Common myeloid progenitor, CD34-positive (primary cell): ENCODE results near the gene TM9SF1. TPM values are rescaled to one million over a fixed set of nuclear protein-coding genes. Genes with fewer than 3 reads are reported as not detected.
A peak's percentile ranks its signal among the peaks of the same experiment; 100 is the strongest.

Source experiments
- CTCF ChIA-PET: fragments of 350-600 bp; sonication (Branson Sonifier 250); formaldehyde crosslinking; loops from one replicate; lab custom pipeline; 2021; ENCODE audit warnings: antibody characterized with exemption; lab: Charles Lee
- POLR2A ChIA-PET: fragments of 350-600 bp; sonication (Branson Sonifier 250); formaldehyde crosslinking; loops from one replicate; lab custom pipeline; 2021; ENCODE audit warnings: antibody characterized with exemption; lab: Charles Lee
- DNase-seq, 3 donors: peaks; one replicate each; pipeline versions ENCODE4 v3.0.0 to v3.0.0-alpha.2; 2013
- H3K27ac ChIP-seq, 2 experiments: 1 replicate in 1 of 2; 2 replicates in 1 of 2; pipeline ENCODE4 v1.7.0; 2013; ENCODE audit warnings: inconsistent platforms in 2 of 2, low read length in 2 of 2, mild to moderate bottlenecking in 2 of 2, low read depth in 1 of 2, moderate library complexity in 1 of 2; ENCODE audit not compliant: severe bottlenecking in 2 of 2, insufficient read depth in 1 of 2, poor library complexity in 1 of 2
- H3K27me3 ChIP-seq, 5 experiments: replicated peaks in 2 of 5; 1 replicate in 3 of 5; 2 replicates in 2 of 5; pipeline versions ENCODE4 v1.6.1 to v1.7.0; 2013; ENCODE audit warnings: low read length in 4 of 5, mild to moderate bottlenecking in 2 of 5, moderate library complexity in 2 of 5, inconsistent platforms in 1 of 5; ENCODE audit not compliant: insufficient read depth in 5 of 5, control insufficient read depth in 4 of 5
- H3K36me3 ChIP-seq, 4 experiments: 1 replicate in 2 of 4; 2 replicates in 2 of 4; pipeline versions ENCODE4 v1.6.1 to v1.7.0; 2013; ENCODE audit warnings: low read length in 3 of 4, control low read depth in 1 of 4, mild to moderate bottlenecking in 1 of 4; ENCODE audit not compliant: control insufficient read depth in 4 of 4, insufficient read depth in 4 of 4
- H3K4me1 ChIP-seq, 4 experiments: 1 replicate in 3 of 4; 2 replicates in 1 of 4; pipeline versions ENCODE4 v1.6.1 to v1.7.1; 2013; ENCODE audit warnings: low read length in 3 of 4, mild to moderate bottlenecking in 3 of 4, control low read depth in 1 of 4, inconsistent platforms in 1 of 4, moderate library complexity in 1 of 4; ENCODE audit not compliant: control insufficient read depth in 4 of 4, insufficient read depth in 4 of 4; ENCODE audit errors: control extremely low read depth in 1 of 4
- H3K4me3 ChIP-seq, 7 experiments: 1 replicate in 4 of 7; 2 replicates in 3 of 7; pipeline versions ENCODE4 v1.5.1 to v1.7.0; 2013; ENCODE audit warnings: mild to moderate bottlenecking in 7 of 7, low read length in 6 of 7, moderate library complexity in 6 of 7, inconsistent platforms in 2 of 7, low read depth in 2 of 7, control low read depth in 1 of 7; ENCODE audit not compliant: insufficient read depth in 4 of 7, control insufficient read depth in 1 of 7; ENCODE audit errors: extremely low read depth in 1 of 7
- H3K9me3 ChIP-seq, 5 experiments: 1 replicate in 4 of 5; 2 replicates in 1 of 5; pipeline versions ENCODE4 v1.6.1 to v1.7.1; 2013; ENCODE audit warnings: low read length in 4 of 5, mild to moderate bottlenecking in 2 of 5, inconsistent platforms in 1 of 5, low read depth in 1 of 5, moderate library complexity in 1 of 5; ENCODE audit not compliant: control insufficient read depth in 4 of 5, insufficient read depth in 2 of 5; ENCODE audit errors: control extremely low read depth in 1 of 5
- WGBS: methylation state at CpG from one replicate; pipeline ENCODE4 v1.1.5; 2013; ENCODE audit not compliant: insufficient coverage; 5-methylcytosine and 5-hydroxymethylcytosine counted together
- polyA plus RNA-seq: library from polyadenylated mRNA; unstranded; fragments of 120-200 nt; gene quantifications from one replicate; pipeline ENCODE4 v1.2.1, GENCODE V29; 2013

TM9SF1 gene, protein sequence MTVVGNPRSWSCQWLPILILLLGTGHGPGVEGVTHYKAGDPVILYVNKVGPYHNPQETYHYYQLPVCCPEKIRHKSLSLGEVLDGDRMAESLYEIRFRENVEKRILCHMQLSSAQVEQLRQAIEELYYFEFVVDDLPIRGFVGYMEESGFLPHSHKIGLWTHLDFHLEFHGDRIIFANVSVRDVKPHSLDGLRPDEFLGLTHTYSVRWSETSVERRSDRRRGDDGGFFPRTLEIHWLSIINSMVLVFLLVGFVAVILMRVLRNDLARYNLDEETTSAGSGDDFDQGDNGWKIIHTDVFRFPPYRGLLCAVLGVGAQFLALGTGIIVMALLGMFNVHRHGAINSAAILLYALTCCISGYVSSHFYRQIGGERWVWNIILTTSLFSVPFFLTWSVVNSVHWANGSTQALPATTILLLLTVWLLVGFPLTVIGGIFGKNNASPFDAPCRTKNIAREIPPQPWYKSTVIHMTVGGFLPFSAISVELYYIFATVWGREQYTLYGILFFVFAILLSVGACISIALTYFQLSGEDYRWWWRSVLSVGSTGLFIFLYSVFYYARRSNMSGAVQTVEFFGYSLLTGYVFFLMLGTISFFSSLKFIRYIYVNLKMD
- 15.8 TPM for polyA plus RNA-seq

DNA sequence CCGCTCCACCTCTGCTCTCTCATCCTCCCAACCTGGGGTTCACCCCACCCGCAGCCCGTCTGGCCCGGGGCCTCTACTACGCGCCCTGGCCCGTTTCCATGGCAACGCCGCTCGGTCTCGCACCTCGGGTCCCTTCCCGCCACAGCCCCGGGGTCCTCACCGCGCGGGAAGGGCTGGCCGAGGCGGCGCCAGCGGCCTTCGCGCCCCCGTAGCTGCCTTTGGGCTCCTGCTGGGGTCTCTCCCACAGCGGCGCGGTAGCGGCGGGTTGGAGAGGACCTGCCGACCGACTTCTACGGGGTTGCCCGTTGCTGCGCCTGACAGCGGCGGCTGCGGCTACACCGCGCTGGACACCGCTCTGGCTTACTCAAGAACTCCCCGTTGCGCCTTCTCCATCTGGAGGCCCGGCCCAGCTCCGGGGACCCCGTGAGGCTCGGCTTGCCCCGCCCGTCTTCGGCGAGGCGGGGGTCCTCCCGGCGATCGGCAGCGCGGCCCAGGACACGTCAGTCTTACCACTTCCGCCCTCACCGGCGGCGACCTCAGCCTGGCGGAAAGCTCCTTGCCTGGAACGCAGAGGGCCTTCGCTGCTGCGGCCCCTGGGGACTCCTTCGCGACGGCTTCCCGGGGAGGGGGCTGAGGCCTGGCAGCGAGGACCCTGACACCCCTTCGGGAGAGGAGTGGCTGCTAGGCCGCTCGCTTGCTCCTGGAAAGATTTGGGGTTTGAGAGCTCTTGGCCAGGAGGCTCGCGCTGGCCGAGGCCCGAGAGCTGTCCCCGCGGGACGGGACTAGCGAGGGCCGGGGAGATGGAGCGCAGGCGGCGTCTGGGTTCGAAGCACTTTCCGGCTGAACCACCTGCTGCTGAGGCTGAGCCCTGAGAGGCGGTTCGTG is at the start of gene TM9SF1:
Gene TM9SF1 (minus strand): TSS at position 256 of the 885 bp plus-strand sequence. CDS start 422 bp downstream, outside the sequence.
- H3K27me3 ChIP-seq, result no peaks in the 10 kb centered on the region
- peak; percentile 93 to 96 (median 95) for DNase-seq
- WGBS, result under 1% methylated on average over 87 of the region's 89 CpGs
- H3K4me3 ChIP-seq, result peak within 1 kb of the TSS; percentile 77 to 96 (median 84)
- H3K9me3 ChIP-seq, result no peaks in the 10 kb centered on the region
- peaks cover 2 to 25% (median 13%) of the 10 kb centered on the region in 4 experiments for H3K36me3 ChIP-seq
- peaks cover 4 to 32% (median 25%) of the 10 kb centered on the region in 4 experiments for H3K4me1 ChIP-seq
- POLR2A ChIA-PET, result interaction anchor here (1.2 to 2.8 kb wide), 5 partner anchors 18 to 116 kb away, joined by 3 to 25 read pairs (median 5); partner anchors contain the start of genes CHMP4A, IRF9, LTB4R and REC8
- CTCF ChIA-PET, result interaction anchor here (0.7 to 1.8 kb wide), 13 partner anchors 10 to 112 kb away, joined by 3 to 6 read pairs (median 3); partner anchors contain the start of genes CIDEB and TSSK4
- peak within 1 kb of the TSS; percentile 90 to 97 for H3K27ac ChIP-seq

DNA sequence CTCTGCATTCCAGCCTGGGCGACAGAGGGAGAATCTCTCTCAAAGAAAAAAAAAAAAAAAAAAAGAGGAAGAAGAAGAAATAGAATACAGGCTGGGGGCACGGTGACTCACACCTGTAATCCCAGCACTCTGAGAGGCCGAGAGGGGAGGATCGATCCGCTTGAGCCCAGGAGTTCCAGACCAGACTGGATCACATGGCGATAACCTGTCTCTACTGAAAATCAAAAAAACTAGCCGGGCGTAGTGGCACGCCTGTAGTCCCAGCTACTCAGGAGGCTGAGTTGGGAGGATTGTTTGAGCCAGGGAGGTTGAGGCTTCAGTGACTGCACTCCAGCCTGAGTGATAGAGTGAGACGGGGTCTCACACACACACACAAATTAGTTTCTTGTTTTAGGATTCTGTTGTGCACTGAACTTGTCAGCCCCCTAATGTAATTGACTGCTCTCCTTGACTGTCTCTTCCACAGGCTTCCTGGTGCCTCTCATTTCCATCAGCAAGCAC is 48.1 kb upstream of the TM9SF1 start:
- DNase-seq, result peak; percentile 66 to 82 (median 77)
- Histone ChIP-seq H3K4me1 (peaks cover 12 to 41% (median 30%) of the 10 kb centered on the region in 4 experiments), H3K27ac (peak overlapping the region; percentile 96 to 99), H3K36me3 (peaks cover 16 to 27% (median 27%) of the 10 kb centered on the region in 4 experiments), H3K9me3 (no peaks in the 10 kb centered on the region), H3K4me3 (peak overlapping the region in 6 of 7 experiments; percentile 41 to 94 (median 86)), H3K27me3 (no peaks in the 10 kb centered on the region)
- 33% methylated on average over 9 of the region's 10 CpGs for WGBS
- POLR2A ChIA-PET, result interaction anchor here (0.6 to 2.6 kb wide), 5 partner anchors 11 to 55 kb away, joined by 3 to 16 read pairs (median 6); partner anchors contain the start of genes GMPR2, NEDD8 and RABGGTA
- CTCF ChIA-PET, result interaction anchor here (0.6 to 13.5 kb wide), 22 partner anchors 8 to 192 kb away, joined by 3 to 207 read pairs (median 7); partner anchors contain the start of genes CIDEB, DHRS1, GMPR2 and LTB4R2

DNA sequence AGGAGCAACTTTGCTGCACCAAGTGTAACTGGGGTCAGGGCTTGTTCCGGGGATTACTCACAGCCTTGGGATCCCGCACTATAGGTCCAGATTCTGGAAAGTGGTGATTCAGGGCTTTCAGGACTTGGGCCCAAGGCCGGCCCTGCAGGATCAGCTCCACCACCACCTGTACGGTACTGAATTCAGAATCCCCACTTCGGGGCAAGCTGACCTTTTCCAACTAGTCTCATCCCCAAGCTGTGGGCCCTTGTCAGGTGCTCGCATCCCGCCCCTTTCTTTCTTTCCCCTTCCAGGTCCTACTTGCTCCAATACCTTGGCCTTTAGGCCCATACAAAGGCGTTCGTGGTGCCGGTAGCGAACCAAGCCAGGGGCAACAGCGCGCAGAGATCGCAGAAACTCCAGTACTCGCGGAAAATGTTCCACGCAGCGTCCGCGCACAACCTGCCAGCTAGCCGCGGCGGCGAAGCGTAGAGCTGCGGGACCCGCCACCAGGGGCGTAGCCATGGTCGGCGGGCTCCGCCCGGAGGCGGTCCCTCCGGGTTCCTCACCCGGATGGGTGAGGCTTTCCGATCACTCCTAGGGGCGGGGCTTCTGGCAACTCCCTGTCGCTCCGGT is 46.7 kb upstream of the TM9SF1 start:
- POLR2A ChIA-PET, result interaction anchor here (0.9 to 2.6 kb wide), 8 partner anchors 9 to 56 kb away, joined by 3 to 16 read pairs (median 6); partner anchors contain the start of genes CHMP4A, GMPR2, MDP1 and NEDD8
- 5% methylated on average over 36 of the region's 39 CpGs for WGBS

DNA sequence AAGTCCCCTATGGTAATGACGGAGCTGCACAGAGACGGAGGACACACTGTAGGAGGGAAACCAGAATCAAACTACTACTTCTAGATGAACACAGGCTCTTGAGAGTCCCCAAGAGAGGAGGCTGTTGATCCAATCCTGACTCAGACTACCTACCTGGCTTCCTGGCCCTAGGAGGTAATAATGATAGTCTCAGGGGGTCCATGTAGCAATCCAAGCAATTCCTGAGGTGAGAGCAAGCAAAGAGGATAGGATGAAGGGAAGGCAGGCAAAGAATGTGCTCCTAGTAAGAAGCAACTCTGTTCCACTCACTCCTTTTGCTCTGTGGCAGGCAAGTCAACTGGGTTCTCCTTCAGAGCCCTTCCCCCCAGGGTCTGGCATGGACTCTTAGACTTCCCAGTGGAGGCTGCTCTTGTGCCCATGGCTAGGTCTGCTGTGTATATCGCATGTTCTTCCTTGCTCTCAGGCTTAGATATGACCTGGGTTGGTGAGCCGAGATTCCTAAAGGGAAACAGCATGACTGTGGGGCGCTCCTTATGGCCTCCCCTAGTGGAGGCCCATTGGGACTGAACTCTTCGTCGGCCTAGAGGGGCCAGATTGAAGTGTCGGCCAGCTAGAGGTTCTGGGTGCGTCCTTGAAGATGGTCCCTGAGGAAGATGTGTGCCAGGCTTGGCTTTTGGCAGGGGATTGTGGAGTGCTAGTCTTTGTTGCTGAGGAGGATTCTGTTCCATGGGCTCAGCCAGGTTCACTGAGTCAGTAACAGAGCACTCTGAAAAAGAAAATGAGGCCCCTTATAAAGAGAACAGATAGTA is 45.1 kb upstream of the TM9SF1 start:
- Histone ChIP-seq H3K27ac (peak overlapping the region in 1 of 2 experiments; percentile 31), H3K4me1 (peaks cover 12 to 41% (median 30%) of the 10 kb centered on the region in 4 experiments), H3K36me3 (peaks cover 20 to 58% (median 54%) of the 10 kb centered on the region in 4 experiments), H3K4me3 (no peak overlapping the region), H3K9me3 (no peaks in the 10 kb centered on the region), H3K27me3 (no peaks in the 10 kb centered on the region)
- ChIA-PET POLR2A (no interaction called here), CTCF (interaction anchor here (1.5 to 13.5 kb wide), 7 partner anchors 10 to 68 kb away, joined by 3 to 207 read pairs (median 31); partner anchors contain the start of genes CIDEB, DHRS1, LTB4R2 and MDP1)
- no peak for DNase-seq
- WGBS, result 96% methylated on average over 9 of the region's 9 CpGs

More for the DNA sequence above, 46.7 kb upstream of the TM9SF1 start:
- CTCF ChIA-PET, result interaction anchor here (0.7 to 13.5 kb wide), 33 partner anchors 9 to 194 kb away, joined by 3 to 207 read pairs (median 6); partner anchors contain the start of genes CHMP4A, CIDEB, DHRS1 and GMPR2
- Histone ChIP-seq H3K9me3 (no peaks in the 10 kb centered on the region), H3K4me3 (peak overlapping the region; percentile 41 to 94 (median 85)), H3K36me3 (peaks cover 16 to 42% (median 41%) of the 10 kb centered on the region in 4 experiments), H3K4me1 (peaks cover 12 to 41% (median 30%) of the 10 kb centered on the region in 4 experiments), H3K27ac (peak overlapping the region; percentile 96 to 99), H3K27me3 (no peaks in the 10 kb centered on the region)
- peak; percentile 93 to 97 (median 97) for DNase-seq

DNA sequence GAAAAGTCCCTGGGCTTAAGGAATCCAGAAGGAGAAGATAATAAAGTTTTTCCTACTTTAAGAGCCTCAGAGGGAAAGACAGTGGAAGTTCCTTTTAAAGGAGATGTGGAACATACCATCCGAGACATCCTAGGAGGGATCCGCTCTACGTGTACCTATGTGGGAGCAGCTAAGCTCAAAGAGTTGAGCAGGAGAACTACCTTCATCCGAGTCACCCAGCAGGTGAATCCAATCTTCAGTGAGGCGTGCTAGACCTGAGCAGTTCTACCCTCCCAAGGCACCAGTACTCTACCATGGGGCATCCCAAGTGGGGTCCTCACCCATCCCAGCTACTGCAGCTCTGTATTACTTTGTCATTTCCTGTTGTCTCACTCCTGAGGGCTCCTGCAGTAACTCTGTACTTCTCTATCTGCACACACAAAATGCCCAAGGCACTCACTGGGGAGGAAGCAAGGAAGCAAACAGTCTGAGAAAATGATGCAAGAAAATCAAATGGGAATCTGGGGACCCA is 43.3 kb upstream of the TM9SF1 start:
- H3K4me1 ChIP-seq, result peaks cover 15 to 53% (median 34%) of the 10 kb centered on the region in 4 experiments
- CTCF ChIA-PET, result interaction anchor here (1.1 to 13.5 kb wide), 9 partner anchors 9 to 123 kb away, joined by 3 to 207 read pairs (median 4); partner anchors contain the start of genes DHRS1, MDP1, NOP9 and TM9SF1

More for the DNA sequence above, 43.3 kb upstream of the TM9SF1 start:
- POLR2A ChIA-PET, result interaction anchor here (0.6 to 1.0 kb wide), 3 partner anchors 17 to 136 kb away, joined by 3 to 4 read pairs (median 4); no protein-coding TSS in a partner anchor
- no peak for DNase-seq
- Histone ChIP-seq H3K36me3 (peaks cover 20 to 64% (median 58%) of the 10 kb centered on the region in 4 experiments), H3K27me3 (no peaks in the 10 kb centered on the region), H3K9me3 (no peaks in the 10 kb centered on the region), H3K4me3 (no peak overlapping the region), H3K27ac (no peak overlapping the region)
- WGBS, result 98% methylated on average over 5 of the region's 5 CpGs
